ENCODE results near the gene NXPH2.
"Not testable (repeated sequence)": the region's sequence is repeated elsewhere in the genome, so short reads cannot be mapped to it uniquely, and the experiment has no call there.

Gene NXPH2

GRCh38 chr2:138711812-138712211 lies 68.4 kb downstream of the NXPH2 start:
- DNase-seq (ENCODE audit: low spot score), result no peak

GRCh38 chr2:138708682-138709241 lies 71.4 kb downstream of the NXPH2 start:
- no peak for DNase-seq (ENCODE audit: low spot score)

GRCh38 chr2:138707392-138708074 lies 72.7 kb downstream of the NXPH2 start:
- DNase-seq (ENCODE audit: low spot score), result no peak

DNA sequence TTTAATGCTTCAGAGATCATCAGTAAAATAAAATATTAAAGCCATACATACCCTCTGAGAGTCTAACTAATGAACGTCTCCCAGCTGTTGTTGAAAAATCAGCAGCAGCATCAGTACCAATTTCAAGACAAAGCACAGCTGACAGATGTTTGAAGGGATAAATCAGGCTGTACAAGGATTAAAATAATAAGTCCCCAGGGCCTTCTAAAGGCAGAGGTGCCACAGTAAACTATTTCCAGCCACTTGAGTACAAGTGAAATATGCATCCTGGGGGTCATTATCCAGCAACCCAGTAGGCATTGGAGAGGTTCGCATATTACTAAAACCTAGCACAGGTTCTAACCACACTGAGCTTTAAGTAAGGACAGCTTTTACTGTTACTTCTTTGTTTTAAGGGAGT lies 76.9 kb downstream of the NXPH2 start:
- DNase-seq (ENCODE audit: low spot score), result no peak

DNA sequence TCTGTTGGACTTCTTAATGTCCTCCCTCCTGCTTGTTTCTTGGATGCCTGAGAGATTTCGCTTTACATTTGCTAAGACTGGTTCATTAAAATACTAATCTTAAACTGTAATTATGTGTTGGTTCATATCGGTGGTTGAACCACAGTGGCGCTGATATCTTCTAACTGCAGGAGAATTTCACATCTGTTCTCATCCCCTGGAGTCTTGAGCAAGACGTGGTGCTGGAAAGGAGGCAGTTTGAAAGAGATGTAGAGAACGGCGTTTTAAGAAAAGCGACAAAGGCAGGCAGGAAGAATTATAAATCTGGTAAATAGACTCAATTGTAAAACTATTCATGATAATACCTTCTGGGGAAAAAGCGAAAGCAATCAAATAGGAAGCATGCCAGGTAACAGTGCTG lies 79.5 kb downstream of the NXPH2 start:
- DNase-seq (ENCODE audit: low spot score), result no peak

DNA sequence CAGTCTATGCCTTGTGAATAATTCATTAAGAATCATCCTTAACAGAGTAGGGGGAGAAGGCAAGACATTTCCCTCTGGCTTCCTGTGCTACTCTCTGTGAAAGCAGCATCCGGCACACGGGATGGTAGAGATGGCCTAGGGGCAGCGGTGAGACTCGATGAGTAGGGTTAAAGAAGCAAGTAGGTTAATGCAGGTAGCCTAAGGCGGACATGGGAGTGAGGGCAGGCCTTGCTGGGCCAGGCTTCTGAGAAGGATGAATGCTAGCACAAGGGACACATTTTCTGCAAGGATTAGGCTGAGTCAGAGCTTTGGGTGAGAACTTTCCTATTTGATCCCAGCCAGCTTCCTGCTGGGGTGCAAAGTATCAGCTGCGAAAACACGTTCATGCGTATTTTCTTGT lies 80.8 kb downstream of the NXPH2 start:
- DNase-seq (ENCODE audit: low spot score), result peak; percentile 49

DNA sequence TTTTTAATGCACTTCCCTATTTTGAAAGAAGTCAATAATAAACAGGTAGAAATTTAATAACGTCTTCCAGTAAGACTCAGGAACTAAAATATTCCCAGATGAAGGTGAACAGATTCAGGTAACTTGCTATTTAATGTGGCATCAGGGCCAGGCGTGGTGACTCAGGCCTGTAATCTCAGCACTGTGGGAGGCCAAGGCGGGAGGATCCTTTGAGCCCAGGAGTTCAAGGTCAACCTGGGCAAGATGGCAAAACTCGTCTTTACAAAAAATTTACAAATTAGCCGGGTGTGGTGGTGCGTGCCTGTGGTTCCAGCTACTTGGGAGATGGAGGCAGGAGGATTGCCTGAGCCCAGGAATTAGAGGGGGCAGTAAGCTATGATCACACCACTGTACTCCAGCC lies 81.8 kb downstream of the NXPH2 start:
- no peak for DNase-seq (ENCODE audit: low spot score)

- no peak for DNase-seq (ENCODE audit: low spot score)
Observed at GRCh38 chr2:138691667-138692066, 88.5 kb downstream of the NXPH2 start.

GRCh38 chr2:138689705-138690104 lies 90.5 kb downstream of the NXPH2 start:
- no peak for DNase-seq (ENCODE audit: low spot score)

- no peak for DNase-seq (ENCODE audit: low spot score)
Observed at GRCh38 chr2:138682163-138682562, 98.0 kb downstream of the NXPH2 start.

DNA sequence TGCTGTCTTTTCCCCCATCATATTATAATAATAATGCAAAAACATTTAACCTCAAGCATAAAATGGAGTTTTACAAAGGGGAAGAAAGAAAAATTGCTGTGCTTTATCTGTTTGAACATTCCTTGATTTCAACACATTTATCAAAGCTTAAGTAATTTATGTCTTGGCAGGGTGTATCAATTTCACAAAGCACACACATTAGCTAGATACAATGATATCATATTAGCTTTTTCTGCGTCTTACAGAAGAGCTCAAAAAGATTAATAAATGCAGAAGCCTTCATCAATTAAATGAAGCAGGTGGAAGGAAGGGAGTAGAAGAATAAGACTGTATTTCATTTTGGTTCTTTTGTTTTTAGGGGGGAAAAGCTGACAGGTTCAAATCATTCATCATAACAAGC lies 103.0 kb downstream of the NXPH2 start:
- no peak for DNase-seq (ENCODE audit: low spot score)

DNA sequence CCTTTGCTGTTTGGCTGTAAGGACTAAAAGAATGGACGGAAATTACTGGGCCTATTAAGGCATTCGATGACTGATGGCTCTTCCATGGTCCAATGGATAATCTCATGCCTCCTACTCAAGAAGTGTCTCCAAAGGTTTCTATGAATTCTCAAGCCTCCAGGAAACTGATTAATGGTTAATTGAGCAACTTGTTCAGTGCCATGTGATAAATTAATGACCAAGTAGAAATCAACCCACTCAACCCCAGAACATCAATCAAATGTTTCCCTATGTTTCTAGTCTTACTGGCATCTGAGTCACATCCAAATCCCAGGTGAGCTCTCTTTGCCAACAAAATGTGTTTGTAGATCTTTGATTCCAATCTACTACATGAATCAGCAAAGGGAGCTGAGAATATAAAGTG lies 103.6 kb downstream of the NXPH2 start:
- DNase-seq (ENCODE audit: low spot score), result no peak

DNA sequence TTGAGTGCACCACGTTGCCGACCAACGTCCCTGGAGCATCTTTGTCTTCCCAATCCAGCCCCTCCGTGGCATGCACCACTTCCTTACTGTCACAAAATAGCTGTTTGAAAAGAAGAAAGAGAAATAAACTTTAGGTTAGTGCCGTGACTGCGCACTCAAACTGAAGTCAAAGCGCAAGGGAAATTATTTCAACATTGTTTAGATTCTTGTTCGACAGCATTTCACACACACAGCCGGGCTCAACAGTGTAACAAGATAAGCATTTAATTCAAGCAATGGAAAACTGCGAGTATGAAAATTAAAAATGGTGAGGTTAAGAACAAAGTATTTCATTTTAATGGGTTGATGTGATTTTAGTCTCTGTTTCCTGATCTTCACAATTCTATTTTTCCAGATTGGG lies 108.6 kb downstream of the NXPH2 start:
- DNase-seq (ENCODE audit: low spot score), result no peak

GRCh38 chr2:138670734-138671133 lies 109.5 kb downstream of the NXPH2 start:
- no peak for DNase-seq (ENCODE audit: low spot score)

DNA sequence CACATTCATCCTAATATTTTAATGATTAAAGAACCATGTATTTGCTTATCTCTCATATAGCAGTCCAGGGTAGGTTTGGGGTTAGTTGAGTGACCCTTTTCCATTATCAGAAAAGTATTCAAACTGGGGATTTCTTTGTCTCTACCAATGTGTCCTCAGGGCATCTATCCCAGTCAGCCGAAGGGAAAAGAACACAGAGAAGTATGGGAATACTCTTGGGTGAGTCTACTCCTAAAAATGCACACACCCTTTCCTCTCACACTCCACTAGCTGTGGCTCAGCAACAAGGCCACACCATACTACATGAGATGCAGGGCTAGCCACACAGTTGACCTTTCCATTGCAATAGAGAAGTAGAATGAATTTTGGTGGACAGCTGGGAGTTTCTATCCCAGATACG lies 114.3 kb downstream of the NXPH2 start:
- no peak for DNase-seq (ENCODE audit: low spot score)

DNA sequence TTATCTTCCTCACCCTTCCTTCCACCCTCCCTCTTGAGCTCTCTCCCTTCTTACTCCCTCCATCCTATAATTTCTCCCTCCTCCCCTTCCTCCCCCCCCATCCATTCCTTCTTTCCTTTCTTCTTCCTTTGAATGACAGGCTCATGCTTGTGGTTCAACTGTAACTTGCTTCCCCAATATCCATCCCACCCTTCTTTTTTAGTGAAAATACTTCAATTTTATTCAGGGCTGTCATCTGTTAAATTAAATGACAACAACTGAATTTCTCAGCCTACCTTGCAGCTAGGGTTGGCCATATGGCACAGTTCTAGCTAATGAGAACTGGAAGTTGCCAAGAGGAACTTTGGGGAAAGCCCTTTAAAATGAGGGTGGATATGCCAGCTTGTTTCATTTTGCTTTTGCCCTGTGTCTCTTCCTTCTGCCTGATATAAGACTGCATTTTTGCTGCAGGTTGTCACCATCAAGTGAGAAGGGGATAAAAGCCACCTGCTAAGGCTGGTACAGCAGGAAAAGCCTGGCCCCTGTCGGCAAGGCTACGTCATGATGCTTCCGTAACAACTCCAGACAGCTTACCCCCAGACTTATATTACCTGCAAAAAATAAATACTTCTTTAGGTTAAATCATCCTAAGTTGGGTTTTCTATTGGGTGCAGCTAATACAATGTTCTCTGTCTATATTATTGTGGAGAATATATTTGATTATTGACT lies 121.8 kb downstream of the NXPH2 start:
- DNase-seq (ENCODE audit: low spot score), result no peak

GRCh38 chr2:138654146-138654545 lies 126.0 kb downstream of the NXPH2 start:
- no peak for DNase-seq (ENCODE audit: low spot score)

GRCh38 chr2:138652378-138652777 lies 127.8 kb downstream of the NXPH2 start:
- DNase-seq (ENCODE audit: low spot score), result no peak

DNA sequence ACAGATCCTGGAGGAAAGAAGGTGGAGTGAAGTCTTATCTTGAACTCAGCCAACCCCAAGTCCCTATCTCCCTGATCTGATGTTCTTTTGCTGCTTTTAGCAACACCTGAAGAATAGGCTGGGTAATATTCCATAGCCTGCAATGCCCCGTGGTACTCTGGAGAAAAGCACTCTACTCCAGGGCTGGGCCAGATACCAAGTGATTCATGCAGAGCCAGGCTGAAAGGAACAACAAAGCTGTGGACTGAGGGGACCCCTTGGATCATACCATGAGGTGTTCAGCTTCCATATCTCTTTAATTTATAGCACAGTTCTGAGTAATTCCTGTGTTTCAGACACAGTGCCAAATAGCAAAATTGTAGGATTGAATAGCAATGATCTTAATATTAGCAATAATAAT lies 130.6 kb downstream of the NXPH2 start:
- no peak for DNase-seq (ENCODE audit: low spot score)

DNA sequence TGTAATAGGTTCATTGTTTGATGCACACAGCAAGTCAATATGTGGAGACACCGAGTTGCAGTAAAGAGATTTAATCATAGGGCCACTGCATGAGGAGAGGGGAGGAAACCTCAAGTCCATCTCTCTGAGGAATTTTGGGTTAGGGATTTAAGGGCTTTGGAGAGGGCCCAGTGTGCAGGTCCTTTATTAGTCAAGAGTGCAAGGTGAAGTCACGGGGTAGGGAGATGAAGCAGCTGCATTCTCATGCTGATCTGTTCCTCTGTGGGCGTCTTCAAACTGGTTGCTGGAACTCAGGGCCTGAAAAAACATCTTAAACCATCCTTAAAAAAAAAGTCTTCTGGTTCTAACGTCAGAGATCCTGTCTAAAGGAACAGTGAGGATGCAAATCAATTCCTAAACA lies 131.6 kb downstream of the NXPH2 start:
- DNase-seq (ENCODE audit: low spot score), result no peak

DNA sequence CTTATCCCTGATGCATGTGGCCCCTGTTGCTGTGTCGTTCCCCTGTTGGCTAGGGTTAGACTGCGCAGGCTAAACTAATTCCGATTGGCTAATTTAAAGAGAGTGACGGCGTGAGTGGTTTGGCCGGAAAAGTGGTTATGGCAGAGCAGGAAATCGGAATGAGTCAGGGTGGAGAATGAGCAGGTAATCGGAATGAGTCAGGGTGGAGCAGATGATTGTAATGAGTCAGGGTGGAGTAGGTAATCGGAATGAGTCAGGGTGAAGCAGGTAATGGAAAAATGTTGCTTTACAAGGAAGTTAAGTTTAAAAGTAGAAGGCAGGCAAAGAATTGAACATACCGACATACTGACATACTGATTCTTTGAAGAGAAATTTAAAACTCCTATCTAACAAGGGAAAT lies 135.4 kb downstream of the NXPH2 start:
- not testable (repeated sequence) for DNase-seq (ENCODE audit: low spot score)

DNA sequence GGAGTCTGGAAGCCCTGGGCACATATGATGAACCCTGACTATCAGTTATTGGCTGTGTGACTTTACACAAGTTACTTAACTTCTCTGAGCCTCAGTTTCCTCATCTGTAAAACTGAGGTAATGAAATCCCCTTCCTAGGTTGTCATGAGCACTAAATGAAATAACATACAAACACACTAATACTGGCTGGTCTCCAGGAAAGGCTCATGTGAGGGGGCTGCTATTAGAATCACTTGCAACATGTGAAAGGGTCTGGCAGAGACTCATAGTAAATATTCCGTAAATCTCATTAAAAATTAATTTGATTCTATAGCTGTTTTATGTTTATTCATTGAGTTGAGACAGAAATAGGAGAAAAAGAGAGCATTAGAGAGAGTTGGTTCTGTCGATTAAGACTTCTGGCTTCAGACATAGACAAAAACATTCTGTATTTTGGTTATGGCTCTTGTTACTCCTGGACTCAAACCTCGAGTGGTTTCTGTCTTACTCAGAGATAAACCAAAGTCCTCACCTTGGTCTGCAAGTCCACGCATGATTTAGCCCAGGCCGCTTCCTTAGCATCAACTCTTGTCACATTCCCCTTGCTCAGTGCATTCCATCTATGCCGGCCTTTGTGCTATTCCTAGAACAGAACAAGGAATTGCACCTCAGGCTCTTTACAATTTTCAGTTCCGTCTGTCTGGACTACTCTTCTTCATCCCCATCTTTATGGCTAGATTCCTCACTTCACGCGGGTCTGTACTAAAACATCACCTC lies 139.1 kb downstream of the NXPH2 start:
- no peak for DNase-seq (ENCODE audit: low spot score)

GRCh38 chr2:138637686-138638085 lies 142.5 kb downstream of the NXPH2 start:
- DNase-seq (ENCODE audit: low spot score), result no peak
